ENCODE measurements around the gene PRPF19.

The PRPF19 gene

DNA sequence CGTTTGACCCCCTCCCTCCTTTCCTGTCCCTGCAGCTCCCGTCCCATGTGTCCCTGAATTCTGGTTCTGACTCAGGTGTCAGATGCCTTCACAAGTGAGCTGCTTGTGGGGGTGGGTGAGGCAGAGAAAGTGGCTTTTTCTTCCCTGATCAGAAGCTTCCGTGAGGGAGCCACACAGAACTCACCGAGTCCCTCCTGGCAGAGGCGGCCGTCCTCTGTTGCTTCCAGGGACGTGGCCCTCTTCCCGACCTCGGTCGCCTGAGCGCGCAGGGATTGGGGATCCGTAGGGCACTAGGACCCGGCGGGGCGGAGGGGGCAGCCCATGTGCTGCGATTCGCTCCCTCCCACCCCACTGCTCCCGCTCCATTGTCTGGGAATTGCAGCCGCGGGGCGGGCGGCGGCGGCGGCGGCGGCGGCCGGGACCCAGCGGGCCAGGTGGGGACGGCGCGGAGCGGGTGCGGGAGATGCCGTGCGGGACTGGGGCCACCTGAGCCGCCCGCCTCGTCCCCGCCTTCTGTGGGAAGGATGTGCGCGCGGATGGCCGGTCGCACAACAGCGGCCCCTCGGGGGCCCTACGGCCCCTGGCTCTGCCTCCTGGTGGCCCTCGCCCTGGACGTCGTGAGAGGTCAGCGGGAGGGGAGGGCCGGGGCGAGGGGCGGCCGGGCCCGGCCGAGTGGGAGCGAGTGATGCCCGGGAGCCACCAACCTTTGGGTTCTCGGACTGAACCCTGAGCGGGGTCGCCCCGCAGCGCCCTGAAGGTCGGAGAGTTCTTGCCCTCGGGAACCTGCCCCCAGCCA is 17.9 kb upstream of the PRPF19 start, which contains the start of gene TMEM132A:
TSS of gene TMEM132A (plus strand) at position 351 of the 796 bp plus-strand sequence. CDS start at position 525, 174 bp downstream.
- peak in 53 of 56 donors; percentile 20 to 90 (median 68) for DNase-seq

DNA sequence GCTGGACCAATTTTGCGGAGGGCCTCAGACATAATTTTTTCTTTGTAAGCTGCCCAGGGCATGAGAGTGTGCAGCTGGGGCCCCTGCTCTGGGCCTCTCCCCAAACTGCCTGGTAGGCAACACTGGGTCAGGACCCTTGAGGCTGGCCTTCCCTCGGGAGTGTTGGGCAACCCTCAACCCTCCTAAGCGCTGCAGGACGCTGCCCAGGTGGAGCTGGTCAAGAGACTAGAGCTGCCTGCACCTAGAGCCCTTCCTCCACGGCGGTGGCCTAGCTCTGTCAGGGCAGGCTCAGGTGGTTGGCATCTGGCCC is 17.4 kb upstream of the PRPF19 start:
- DNase-seq, result no peak

DNA sequence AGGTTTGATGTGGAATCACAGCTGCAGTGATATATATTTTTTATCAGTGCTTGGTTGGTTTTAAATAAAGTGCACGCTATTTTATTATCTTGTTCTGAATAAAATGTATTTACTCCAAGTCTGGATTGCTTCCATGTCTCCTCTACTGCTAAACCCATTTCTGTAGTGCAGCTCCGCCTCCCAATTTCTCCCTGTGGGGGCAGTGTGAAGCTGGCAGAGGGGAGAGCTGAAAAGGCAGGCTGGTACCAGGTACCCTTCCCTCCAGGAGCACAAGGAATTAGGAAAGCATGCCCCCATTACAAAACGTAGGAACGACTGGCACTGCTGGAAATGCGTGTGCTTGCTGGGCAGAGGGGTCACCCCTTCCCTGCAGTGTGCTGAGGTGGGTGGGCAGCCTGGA is 16.9 kb upstream of the PRPF19 start:
- DNase-seq, result peak in 2 of 56 donors; percentile 12 to 18

DNA sequence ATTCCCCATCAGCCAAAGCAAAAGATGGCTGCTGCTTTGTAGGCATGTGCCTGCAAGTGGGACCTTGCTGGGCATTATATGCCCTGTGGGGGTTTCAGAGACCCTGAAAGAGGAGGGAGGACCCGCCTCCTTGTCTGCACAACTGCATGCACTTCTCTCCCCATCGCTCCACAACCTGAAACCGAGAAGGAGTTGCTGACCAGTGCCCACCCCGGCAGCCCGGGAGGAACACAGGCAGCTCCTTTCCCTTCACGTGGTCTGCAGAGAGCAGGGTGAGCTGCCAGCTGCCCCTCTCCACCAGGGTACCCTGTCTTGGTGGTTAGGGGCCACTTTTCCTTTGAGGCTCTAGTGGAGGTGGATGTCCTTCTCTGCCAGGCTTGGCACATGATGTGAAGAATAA is 16.5 kb upstream of the PRPF19 start:
- DNase-seq, result no peak

DNA sequence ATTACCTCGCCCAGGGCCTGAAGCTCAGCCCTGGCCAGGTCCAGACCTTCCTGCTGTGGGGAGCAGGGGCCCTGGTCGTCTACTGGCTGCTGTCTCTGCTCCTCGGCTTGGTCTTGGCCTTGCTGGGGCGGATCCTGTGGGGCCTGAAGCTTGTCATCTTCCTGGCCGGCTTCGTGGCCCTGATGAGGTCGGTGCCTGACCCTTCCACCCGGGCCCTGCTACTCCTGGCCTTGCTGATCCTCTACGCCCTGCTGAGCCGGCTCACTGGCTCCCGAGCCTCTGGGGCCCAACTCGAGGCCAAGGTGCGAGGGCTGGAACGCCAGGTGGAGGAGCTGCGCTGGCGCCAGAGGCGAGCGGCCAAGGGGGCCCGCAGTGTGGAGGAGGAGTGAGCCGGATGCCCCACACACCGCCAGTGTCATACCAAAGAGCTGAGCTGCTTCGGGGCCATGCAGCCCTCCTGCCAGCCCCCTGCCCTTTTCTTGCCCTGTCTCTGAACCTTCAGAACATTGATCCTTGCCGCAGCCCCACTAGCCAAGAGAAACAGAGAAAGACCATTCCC is 15.5 kb upstream of the PRPF19 start:
- no peak for DNase-seq

DNA sequence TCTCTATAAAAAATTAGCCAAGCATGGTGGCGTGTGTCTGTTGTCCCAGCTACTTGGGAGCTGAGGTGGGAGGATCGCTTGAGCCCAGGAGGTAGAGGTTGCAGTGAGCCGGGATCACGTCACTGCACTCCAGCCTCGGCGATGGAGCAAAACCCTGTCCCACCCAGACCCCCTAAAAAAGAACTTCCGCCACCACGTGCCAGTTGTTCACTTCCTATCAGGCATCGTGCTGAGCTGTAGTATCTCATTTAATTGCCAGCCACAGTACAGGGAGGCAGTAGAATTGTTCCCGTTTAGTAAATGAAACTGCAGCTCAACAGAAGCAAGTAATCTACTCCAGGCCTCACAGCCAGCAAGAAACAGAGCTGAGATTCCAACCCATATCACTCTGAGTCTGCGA is 14.9 kb upstream of the PRPF19 start:
- DNase-seq, result no peak

DNA sequence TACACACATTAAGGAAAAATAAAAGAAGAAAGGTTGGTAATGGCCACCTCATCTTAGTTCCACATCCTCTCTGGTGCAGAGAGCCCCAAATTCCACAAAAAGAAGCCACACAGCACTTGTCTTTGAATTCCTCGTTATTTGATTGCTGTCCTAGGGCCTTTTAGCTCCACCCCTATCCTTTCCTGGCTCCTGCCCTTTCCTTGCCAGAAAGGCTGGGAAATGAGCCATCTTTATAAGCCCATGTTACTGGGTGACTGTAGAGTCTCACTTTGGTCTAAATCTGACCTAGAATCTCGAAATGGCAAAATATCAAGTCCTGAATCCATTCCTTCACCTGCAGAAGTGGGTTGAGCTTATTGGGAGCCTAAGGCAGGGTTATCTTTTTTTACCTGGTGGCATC is 13.6 kb upstream of the PRPF19 start:
- no peak for DNase-seq

DNA sequence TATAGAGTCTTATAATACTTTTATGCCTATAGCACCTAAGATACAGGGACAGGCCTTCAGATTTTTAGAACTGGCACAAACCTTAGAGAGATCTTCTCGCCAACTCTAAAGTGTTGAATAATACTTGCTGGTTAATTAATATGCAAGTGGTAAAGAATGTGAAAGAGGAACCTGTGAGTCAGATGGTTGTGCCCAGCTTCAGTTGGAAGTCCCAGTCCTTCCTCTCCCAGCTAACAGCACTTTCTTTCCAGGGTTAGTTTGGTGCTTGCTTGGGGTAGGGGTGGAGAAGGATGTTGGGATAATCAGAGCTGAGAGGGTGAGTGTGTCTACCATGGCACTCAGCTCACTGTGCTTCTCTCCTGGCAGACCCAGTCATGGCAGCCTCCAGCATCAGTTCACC is 12.9 kb upstream of the PRPF19 start:
- no peak for DNase-seq

DNA sequence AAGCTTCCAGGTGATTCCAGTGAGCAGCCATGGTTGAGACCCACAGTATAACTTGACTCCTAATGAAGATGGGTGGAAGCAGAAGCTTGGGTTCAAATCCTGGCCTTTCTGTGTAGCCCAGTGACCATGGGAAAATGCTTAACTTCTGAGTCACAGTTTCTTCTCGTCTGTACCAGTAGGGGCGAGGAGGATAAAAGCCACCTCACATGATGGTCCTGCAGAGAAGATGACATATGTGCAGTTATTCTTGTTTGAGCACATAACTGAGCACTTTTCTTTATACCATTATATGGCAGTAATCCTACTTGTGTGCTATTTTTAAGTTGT is 12.5 kb upstream of the PRPF19 start:
- no peak for DNase-seq

DNA sequence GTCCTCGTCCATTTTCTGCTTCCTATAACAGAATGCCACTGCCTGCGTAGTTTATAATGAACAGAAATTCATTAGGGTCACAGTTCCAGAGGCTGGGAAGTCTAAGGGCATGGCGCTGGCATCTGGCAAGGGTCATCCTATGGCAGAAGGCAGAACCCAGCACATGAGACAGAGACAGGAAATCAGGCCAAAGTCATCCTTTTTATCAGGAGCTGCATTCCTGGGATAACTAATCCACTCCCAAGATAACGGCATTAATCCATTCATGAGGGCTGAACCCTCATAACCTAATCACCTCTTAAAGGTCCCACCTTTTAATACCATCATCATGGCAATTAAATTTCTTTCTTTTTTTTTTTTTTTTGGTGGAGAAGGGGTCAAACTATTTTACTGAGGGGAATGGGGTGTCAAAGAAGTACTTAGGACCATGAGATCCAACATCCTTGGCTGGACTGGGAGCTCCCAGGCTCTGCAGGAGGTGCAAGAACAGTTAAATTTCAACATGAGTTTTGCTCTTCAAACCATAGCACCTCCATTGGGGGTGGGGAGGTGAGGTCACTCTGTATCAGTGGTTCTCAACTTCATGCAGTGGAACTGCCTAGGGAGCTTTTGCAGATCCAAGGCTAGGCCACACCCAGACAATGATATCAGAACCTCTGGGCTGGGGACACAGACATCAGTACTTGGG is 12.0 kb upstream of the PRPF19 start:
- no peak for DNase-seq

DNA sequence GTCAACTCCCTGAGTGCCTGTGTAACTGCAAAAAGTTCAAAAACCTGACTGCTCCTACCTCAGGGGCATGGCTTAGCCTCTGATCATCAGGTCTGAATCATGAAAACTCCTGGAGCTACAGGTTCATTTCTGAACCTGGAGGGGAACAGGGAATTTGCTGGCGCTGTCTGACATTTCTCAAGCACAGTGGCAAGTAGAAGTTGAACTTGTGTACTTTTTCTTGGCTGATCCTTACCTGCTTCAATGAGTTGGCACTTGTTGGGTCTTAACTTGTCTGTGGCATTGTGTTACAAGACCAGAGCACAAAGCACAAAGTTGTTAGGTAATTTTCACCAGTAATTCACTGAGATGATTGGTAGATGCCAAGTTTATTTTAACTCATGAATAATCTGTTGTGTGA is 10.9 kb upstream of the PRPF19 start:
- no peak for DNase-seq

DNA sequence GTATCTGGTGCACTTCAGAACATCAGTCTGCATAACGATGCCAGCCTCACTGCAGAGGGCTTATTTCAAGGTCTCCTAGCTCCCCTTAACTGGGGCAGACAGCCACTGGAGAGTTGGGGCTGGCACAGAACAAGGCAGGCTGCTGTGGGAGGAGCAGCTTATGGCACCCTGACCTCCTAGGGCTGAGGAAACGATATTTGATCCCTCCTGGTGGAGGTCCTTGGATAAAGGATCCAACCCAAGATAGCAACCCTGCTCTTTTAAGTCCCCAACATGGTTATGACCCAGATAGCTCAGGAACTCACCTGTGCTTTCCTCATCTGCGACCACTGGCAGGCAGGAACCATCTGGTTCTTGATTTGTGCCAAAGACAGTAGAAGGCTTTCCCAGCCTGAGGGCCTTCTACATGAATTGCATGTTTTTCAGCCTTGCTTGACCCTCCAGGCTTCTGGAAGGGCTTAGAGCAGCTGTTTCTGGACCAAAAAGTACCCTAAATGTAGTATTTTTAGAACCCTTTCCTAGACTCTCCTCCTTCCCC is 10.4 kb upstream of the PRPF19 start:
- no peak for DNase-seq

DNA sequence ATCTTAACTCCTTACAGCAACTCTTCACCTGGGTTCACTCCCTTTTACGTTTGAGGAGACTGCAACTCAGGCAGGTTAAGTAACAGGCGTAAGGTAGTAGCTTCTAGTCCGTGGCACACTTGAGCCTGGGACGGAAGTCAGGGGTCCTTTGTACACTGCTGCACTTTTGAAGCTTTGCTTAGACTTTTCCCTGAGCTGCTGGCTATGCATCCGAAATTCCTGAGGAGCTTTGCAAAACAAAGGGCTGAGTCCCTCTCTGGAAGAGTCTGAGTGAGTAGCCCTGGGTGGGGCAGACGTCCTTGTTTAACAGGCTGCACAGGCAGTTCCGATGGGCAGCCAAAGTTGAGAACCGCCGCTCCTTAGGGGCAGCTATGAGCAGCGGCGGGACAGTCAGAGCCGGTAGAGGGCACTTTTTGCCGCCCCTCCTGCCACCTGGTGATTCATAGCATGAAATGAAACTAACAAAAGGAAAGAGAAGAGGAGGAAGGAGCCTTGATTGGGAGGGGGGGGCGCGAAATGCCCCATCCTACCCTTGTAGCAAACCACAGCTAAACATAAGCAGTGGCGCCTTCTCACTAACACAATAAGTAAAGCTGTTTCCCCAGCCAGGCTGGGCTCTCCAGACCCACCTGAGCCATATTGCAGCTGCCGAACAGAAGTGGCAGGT is 9.0 kb upstream of the PRPF19 start:
- DNase-seq, result peak in 23 of 56 donors; percentile 8 to 58 (median 28)

DNA sequence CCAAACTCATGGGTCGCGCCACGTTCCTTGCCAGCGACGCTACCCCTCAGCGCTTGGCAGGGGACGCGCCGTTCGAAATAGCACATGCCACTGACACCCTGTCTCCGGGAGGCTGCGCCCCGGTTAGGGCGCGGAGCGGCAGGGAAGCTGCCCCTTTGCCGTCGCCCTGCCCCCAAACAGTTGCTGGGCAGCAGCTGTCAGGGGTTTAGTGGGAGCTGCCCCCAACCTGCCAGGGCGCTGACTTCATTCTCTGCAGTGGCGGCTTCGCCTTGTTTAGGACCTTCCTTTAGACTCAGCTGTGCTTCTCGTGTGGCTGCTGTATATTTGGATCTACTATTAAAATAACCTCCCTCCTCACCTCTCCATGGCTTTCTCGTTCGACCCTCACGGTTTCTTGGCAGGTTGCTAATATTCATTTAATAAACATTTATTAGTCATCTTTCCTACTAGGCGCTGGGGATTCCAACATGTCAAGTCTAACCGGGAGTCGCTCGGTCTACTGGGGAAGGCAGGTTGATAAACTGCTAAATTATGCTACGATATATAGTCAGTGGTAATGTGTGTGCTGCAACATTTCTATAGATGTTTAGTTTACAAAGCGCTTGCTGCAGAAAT is 8.4 kb upstream of the PRPF19 start:
- peak in 18 of 56 donors; percentile 38 to 71 (median 59) for DNase-seq

DNA sequence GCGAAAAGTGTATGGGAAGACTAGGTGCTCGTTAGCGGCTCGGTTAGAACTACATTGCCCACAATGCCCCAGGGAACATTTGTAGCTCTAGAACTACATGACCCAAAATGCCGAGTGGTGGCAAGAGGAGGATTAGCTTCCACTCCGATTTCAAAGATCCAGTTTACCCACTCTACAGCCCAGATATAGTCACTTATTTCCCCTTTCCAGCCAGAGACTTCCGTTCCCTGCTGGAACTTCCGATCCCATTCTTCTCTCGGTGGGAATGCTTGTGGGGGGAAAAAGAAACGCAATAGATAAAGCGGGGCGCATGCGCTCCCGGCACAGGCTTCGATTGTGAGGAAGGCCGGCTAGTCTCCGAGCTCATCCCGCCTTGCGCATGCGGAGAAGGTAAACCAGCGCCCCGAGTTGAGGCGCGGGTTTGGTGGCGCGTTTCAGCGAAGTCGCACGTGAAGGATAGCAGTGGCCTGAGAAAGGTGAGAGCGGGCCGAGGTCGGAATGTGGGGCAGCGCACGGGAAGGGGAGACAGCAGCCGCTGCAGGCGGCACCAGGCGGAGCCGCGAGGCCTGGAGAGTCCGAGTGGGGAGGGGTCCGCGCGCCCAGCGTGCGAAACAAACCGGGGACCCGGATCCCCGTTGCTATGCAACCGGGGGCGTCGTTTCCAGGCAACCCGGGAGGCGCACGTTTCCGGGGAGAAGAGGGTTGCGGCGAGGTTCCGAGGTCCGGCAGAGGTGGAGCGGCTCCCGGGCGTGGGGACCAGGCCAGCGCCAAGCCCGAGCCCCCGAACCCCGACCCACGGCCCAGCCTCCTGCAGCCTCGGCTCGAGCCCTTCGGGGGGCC is 7.6 kb upstream of the PRPF19 start, which contains the start of gene TMEM109:
TSS of gene TMEM109 (plus strand) at position 366 of the 840 bp plus-strand sequence. CDS start 5,536 bp downstream, outside the sequence.
- peak in 55 of 56 donors; percentile 48 to 94 (median 87) for DNase-seq

DNA sequence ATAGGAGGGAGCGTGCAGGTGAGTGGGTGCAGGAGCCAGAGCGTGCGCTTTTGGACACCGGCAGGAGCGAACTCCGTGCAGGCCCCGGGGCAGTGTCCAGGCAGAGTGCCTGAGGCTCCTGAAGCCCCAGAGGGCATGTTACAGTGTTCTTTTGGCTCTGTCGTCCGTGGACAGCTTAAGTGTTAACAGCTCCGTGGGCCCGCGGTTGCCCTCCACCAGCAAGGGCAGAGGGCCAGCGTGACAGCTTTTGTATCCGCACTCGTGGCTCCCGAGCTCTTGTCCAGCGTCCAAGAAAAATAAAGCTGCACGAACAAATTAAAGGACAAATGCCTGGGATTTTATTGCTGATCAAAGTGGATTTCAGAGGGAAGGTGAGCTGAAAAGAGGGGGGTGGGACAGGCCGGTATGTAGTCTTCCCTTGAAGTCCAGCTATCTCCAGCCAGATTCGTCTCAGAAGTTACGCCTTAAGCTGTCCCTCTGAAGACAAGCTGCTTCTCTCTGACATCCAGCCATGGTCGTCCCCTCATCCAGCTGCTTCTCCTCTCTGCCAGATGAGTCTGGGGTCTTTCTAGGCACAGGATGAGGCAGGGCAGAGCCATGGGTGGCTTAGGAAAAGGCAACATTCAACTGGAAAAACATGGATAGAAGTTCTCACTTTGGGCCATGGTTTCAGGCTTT is 6.6 kb upstream of the PRPF19 start:
- DNase-seq, result no peak

DNA sequence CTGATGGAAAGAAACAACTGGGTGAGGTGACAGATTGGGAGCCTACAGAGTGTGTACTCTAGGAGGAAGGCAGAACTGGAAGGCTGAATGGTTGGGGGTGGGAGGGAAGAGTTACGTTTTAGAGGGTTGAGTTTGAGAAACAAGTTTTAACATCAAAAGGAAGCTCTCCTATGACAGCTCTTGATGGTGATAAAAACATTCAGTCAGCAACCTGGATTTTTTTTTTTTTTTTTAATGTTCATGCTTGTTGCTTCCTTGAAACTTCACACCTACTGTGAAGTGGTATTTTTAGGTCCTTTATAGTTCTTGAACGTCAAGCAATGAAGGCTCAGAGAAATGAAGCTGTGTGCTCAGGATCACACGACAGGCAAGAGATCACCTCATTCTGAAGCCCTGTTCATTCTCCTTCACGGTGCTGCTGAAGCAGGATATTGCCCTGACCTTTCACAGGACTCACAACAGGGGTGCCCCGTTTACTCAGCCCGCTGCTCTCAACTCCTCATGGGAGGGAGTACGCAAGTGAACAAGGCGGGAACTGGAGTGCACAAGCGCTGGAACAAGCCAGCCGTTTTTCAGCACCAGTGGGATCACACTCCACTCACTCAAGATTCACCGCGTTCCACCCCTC is 6.0 kb upstream of the PRPF19 start:
- DNase-seq, result peak in 6 of 56 donors; percentile 9 to 52 (median 29)

DNA sequence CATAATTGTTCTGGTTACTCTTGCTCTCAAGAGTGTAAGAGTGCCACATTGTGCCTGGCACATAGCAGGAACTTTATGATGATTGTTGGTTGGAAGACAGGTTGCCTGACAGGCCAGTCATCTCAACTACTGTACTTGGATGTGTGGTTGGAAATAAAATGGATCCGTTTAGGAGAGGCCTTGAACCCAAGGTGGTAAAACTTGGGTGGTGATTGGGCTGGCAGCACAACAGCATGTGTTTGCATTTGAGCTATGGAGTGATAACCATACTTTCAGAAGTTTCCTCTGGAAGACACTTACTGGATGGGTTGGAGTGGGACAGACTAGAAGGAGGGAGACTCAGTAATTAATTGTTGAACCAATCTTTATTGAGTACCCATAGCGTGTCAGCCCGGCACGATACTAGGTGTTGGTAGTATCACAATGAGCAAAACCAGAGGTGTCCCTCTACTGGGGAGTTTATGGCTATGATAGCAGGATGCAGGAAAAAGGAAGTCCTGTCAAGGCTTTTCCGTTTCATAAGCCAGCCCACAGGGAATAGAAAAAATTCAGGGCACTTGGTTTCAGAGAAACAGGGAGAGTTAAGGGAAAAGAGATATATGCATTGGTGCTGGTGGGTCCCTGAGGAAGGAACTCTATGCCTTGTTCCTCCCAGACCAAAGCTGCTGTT is 4.5 kb upstream of the PRPF19 start:
- DNase-seq, result no peak

DNA sequence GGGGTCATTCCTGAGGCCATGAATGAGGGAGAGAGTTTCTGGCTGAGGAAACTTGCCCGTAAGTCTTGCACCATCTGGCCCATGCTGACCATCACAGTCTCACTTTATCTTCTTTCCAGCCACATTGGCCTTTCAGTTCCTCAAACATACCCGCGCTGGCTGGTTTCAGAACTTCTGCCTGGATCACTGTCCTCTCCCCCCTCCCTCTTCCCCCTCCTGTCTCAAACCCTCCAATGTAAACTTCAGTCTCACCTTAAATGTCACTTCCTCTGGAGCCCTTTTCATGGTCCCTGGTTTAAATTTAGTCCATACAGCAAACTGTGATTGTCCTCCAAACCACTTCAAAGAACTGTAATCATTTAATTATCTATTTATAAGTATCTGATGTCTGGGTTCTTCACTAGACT is 3.9 kb upstream of the PRPF19 start:
- DNase-seq, result peak in 6 of 56 donors; percentile 12 to 38 (median 22)
